AG04449 (cell line): ENCODE results near the gene FUT2.
A peak's percentile ranks its signal among the peaks of the same experiment; 100 is the strongest.

ENCODE experiments used
- CTCF ChIA-PET: fragments of 350-600 bp; formaldehyde crosslinking; extraction: SDS; loops from one replicate; lab custom pipeline; 2021; ENCODE audit warnings: antibody characterized with exemption; lab: Yijun Ruan, JAX
- POLR2A ChIA-PET: fragments of 400-600, 350-600 bp; formaldehyde crosslinking; extraction: SDS; loops from one replicate; lab custom pipeline; 2020; ENCODE audit warnings: antibody characterized with exemption, inconsistent platforms; lab: Yijun Ruan, JAX
- DNase-seq: peaks from one replicate; pipeline ENCODE4 v3.0.0-alpha.2; 2010; ENCODE audit warnings: low read depth, low spot score
- H3K4me3 ChIP-seq: 2 replicates; pipeline ENCODE4 v1.5.1; 2011; ENCODE audit warnings: low read depth, mild to moderate bottlenecking, control low read depth, low read length
- CTCF ChIP-seq: IDR thresholded peaks from one replicate; pipeline ENCODE4 v1.5.1; 2011; ENCODE audit warnings: mild to moderate bottlenecking, moderate library complexity, low read length, control low read depth, inconsistent platforms; ENCODE audit not compliant: insufficient read depth; ENCODE audit errors: missing control alignments

Gene FUT2

DNA sequence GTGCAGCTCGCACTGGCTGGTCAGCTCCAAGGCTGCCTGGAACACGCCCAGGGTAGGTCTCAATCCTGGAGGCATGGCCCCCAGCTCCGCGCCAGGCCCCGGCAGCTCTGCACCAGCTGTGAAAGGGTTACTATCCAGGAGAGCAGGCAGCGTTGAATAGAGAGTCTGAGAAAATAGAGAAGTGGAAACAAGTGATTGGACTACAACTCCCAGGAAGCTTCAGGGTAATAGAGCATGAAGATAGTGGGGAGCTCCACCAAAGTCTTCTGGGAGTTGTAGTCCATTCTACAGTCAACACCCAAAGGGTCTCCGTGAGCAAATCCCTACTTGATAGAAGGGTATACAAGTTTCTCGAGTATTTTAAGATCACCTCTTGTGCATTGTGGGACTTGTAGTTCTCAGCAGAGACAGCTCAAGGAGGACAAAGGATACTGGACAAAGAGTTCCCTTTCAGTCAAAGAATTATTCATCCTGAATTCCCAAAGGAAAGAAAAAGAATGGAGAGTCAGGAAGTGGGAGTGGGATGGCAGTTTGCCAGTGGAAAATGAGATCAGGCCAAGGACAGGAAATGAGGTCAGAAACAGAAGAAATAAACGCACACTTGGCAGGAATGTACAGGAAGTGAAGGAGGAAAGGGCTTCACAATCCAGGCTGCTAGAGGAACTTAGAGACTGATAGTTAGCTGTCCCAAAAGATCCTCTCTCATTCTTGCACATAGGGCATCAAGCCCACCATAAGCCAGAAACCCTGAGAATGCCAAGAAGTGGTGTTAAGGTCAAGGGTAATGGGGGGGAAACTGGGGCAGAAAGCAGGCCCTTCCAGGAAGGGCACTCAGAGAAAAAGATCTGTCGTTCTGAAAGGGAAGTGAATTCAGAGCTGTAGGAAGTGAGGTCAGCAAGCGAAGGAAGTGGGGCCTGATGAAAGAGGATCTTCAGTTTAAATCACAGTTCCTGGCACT lies 29.3 kb downstream of the FUT2 start:
- H3K4me3 ChIP-seq = no peak overlapping the region
- POLR2A ChIA-PET = interaction anchor here (0.5 to 0.8 kb wide), 3 partner anchors 9 to 59 kb away, joined by 3 to 4 read pairs (median 3); no protein-coding TSS in a partner anchor
- peak; percentile 23 for DNase-seq
- CTCF ChIA-PET = interaction anchor here (0.7 to 2.2 kb wide), 7 partner anchors 10 to 70 kb away, joined by 3 to 10 read pairs (median 4); no protein-coding TSS in a partner anchor
- TF ChIP-seq CTCF = no peak

GRCh38 chr19:48726556-48726955 lies 30.8 kb downstream of the FUT2 start:
- CTCF ChIA-PET = interaction anchor here (0.9 to 1.0 kb wide), 2 partner anchors 9 to 10 kb away, joined by 3 read pairs; no protein-coding TSS in a partner anchor

DNA sequence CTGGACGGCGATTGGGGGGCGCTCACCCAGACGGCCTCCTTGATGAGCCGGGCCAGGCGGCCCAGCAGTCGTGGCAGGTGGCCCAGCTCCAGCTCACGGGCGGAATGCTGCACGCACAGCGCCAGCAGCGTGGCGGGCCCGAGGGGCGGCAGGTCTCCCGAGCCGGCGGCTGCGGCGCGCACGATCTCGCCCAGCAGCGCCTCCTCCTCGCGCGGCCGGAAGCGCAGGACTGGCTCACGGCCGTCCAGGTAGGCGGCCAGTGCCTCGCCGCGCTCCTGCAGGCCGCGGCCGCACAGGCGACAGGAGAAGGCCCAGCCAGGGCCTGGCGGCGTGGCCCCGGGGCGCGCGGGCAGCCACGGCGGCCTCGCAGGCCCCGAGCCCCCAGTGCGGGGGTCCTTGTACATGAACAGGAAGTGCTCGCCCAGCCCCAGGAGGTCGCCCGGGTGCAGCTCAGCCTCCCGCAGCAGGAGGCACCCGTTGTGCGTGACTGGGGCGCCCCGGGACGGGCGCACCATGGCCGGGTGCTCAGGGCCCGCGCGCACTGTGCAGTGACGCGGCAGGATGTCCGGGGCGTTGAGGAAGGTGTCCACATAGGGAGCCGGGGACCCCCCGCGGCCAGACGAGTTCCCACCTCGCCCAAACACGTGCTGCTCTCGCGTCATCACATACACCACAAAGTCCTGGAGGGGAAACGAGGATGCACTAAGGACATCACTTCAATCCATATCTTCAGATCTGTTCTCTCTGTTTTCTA lies 33.3 kb downstream of the FUT2 start:
- no peak overlapping the region for H3K4me3 ChIP-seq
- POLR2A ChIA-PET = no interaction called here
- CTCF ChIA-PET = no interaction called here

More at GRCh38 chr19:48726556-48726955, 30.8 kb downstream of the FUT2 start:
- no peak for TF ChIP-seq CTCF
- no peak overlapping the region for H3K4me3 ChIP-seq
- POLR2A ChIA-PET = no interaction called here
- DNase-seq = no peak

DNA sequence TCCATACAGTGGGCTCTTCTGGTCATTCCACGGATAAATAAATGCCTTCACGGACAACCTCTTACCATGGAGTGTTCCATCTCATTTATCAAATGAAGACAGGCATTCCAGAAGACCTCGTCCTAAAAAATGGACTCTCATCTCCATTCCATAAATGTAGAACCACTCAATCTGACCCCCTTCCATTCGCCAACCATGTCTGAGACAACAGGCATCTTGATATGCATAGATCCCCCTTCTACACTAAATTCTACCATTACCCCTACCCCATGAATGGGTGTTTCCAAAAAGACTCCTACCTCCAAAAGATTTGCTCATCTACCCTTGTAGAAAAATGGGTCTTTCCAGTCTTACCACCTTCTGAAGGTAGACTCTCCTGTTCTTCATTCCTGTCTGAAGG lies 35.7 kb downstream of the FUT2 start:
- ChIA-PET POLR2A (no interaction called here), CTCF (no interaction called here)
- no peak for TF ChIP-seq CTCF
- H3K4me3 ChIP-seq = no peak overlapping the region
- no peak for DNase-seq

More for the DNA sequence above, 33.3 kb downstream of the FUT2 start:
- no peak for TF ChIP-seq CTCF
- DNase-seq = no peak

GRCh38 chr19:48734625-48735024 lies 38.9 kb downstream of the FUT2 start:
- CTCF ChIA-PET = no interaction called here
- DNase-seq = no peak
- no peak for TF ChIP-seq CTCF
- POLR2A ChIA-PET = no interaction called here
- no peak overlapping the region for H3K4me3 ChIP-seq
